Measurements from ENCODE around the gene ADAMTS19.
A peak's percentile ranks its signal among the peaks of the same experiment; 100 is the strongest.
"Not testable (repeated sequence)": the region's sequence is repeated elsewhere in the genome, so short reads cannot be mapped to it uniquely, and the experiment has no call there.

ADAMTS19 gene, protein sequence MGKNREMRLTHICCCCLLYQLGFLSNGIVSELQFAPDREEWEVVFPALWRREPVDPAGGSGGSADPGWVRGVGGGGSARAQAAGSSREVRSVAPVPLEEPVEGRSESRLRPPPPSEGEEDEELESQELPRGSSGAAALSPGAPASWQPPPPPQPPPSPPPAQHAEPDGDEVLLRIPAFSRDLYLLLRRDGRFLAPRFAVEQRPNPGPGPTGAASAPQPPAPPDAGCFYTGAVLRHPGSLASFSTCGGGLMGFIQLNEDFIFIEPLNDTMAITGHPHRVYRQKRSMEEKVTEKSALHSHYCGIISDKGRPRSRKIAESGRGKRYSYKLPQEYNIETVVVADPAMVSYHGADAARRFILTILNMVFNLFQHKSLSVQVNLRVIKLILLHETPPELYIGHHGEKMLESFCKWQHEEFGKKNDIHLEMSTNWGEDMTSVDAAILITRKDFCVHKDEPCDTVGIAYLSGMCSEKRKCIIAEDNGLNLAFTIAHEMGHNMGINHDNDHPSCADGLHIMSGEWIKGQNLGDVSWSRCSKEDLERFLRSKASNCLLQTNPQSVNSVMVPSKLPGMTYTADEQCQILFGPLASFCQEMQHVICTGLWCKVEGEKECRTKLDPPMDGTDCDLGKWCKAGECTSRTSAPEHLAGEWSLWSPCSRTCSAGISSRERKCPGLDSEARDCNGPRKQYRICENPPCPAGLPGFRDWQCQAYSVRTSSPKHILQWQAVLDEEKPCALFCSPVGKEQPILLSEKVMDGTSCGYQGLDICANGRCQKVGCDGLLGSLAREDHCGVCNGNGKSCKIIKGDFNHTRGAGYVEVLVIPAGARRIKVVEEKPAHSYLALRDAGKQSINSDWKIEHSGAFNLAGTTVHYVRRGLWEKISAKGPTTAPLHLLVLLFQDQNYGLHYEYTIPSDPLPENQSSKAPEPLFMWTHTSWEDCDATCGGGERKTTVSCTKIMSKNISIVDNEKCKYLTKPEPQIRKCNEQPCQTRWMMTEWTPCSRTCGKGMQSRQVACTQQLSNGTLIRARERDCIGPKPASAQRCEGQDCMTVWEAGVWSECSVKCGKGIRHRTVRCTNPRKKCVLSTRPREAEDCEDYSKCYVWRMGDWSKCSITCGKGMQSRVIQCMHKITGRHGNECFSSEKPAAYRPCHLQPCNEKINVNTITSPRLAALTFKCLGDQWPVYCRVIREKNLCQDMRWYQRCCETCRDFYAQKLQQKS

DNA sequence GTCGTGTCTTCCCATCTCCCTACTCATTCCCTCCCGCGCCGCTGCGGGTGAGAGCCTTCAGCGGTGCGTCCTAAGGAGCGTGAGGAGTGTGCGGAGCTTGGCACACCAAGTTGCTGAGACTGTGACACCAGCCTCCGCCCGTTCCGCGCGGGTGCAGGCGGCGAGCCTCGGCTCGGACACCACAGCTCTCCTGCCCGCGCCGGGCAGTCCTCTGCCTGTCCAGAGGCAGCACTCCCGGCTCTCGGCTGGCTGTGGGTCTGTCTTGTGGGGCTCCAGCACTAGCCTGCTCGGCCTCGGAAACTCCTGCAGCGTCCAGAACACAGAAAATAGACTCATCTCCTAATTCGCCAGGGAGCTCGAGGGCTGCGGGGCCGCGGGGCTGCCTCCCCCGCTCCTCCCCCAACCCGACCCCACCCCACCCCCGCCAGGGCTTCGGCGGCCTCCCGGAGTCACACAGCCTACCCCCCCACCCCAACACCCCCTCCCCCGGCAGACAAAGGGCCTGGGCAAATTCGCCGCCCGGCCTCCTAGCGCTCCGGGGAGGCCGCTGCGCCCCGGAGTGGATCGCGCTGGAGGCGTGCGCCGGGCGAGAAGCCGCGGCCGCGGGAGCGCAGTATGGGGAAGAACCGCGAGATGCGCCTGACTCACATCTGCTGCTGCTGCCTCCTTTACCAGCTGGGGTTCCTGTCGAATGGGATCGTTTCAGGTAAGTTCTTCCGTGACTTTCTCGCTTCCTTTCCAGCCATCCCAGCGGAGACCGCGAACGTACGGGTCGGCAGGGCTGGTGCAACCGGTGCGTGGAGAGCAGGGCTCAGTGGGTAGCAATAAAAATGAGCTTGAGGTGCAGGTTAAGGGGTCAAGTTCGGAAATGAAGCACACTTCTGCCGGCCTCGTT lies at the start of gene ADAMTS19:
ADAMTS19 (plus strand) TSS at position 522 of the 895 bp plus-strand sequence; CDS start at position 616, 94 bp downstream.
- DNase-seq (ENCODE audit: low read depth): peak; percentile 25

DNA sequence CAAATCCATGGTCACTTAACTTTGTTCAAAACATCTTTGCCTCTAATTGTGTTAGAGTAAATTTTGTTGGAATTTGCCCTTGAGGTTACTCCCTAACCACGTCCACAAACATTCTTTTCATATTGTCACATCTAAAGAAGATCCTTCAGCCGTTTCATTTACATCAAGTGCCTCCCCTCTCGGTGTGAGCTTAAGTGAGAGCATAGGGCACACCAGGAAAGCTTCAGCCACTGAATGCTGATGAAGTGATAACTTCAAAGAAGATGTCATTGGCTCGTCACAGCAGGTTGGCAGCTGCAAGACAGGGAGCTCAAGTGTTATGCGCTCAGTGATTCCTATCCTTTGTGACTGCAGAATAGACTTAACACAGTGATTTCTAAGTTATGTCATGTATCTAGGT lies 49.6 kb upstream of the ADAMTS19 start:
- H3K4me3 ChIP-seq (ENCODE audit: low read depth, low read length): no peak overlapping the region

More for the DNA sequence above, at the start of gene ADAMTS19:
- peak within 1 kb of the TSS; percentile 50 for H3K4me3 ChIP-seq (ENCODE audit: low read depth, low read length)

DNA sequence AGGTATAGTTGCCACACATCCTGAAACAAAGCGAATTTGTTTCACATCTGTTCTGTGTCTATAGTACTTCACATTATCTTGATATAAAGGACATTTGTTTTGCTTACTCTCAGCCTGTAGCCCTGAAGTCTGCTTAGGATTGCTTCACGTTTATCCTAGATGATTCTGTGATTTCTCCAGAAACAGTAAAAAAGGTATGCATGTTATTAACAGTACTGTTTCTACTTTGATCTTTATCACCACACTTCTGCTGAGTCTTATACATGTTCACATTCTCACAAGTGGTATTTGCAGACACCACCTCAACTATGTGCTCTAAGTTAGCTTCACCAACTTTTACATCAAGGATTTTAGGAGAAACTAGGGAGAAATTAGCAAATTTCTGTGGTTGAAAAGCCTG lies 47.4 kb upstream of the ADAMTS19 start:
- no peak overlapping the region for H3K4me3 ChIP-seq (ENCODE audit: low read depth, low read length)
- DNase-seq (ENCODE audit: low read depth): no peak

More for the DNA sequence above, 49.6 kb upstream of the ADAMTS19 start:
- no peak for DNase-seq (ENCODE audit: low read depth)

DNA sequence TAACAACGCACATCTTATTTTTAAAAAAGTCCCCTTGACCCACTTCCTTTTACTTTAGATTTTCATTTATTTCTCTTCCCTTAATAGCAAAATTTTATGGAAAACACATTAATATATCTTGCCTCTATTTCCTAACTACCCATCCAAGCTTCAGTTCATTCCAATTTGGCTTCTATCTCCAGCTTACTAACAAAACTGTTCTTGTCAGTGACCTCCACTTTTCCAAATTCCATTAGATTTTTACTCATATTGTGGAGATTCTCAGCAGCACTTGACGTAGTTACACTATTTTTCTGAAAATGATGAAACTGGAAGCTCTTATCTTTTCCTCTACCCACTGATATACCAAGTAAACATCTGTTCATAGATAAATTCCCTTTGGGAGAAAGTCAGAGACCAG lies 46.5 kb upstream of the ADAMTS19 start:
- no peak overlapping the region for H3K4me3 ChIP-seq (ENCODE audit: low read depth, low read length)
- no peak for DNase-seq (ENCODE audit: low read depth)

DNA sequence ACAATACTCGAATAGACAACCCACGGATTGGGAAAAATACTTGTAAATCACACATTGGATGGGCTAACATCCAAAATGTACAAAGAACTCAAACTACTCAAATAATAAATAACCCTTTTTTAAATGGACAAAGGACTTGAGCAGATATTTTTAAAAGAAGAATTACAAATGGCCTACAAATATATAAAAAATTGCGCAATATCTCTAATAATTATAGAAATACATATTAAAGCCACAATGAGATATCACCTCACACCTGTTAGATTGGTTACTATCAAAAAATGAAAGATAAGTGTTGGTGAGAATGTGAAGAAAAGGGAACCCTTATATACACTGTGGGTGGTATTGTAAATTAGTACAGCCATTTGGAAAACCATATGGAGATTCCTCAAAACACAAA lies 40.8 kb upstream of the ADAMTS19 start:
- no peak overlapping the region for H3K4me3 ChIP-seq (ENCODE audit: low read depth, low read length)
- DNase-seq (ENCODE audit: low read depth): no peak

DNA sequence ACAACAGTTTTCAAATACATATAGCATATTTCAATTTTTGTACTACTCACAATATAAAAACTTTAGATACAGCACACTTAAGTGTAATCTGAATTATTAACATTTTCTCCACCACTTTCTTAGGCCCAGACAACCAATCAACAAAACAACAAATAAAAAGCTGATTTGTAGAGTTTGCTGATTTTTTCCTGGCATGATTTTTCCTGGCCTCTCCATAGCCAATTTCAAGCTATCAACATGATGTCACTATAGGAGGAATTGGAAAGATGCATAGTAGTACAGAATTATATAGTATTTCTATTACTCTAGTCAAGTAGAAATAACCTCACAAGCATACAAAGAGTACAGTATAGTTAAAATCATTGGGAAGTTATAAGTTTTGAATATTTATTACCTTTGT lies 35.1 kb upstream of the ADAMTS19 start:
- DNase-seq (ENCODE audit: low read depth): no peak
- H3K4me3 ChIP-seq (ENCODE audit: low read depth, low read length): no peak overlapping the region

DNA sequence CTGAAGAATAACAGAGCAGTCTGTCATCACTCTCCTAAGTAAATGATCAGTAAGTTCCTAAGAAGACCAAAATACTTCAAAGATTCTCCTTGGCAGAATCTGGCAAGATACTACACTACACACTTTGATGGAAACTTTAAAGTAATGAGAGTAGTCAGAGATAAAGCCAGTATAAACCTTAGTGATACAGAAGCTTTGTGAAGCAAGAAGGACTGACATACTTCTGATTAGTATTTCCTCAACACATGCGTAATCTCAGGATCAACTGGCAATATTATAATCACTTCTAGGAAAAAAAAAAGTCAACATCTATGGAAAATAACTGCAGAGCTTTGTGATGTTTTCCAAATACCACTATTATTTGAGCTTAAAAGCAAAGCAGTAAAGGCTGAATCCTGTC lies 34.0 kb upstream of the ADAMTS19 start:
- H3K4me3 ChIP-seq (ENCODE audit: low read depth, low read length): no peak overlapping the region
- no peak for DNase-seq (ENCODE audit: low read depth)

DNA sequence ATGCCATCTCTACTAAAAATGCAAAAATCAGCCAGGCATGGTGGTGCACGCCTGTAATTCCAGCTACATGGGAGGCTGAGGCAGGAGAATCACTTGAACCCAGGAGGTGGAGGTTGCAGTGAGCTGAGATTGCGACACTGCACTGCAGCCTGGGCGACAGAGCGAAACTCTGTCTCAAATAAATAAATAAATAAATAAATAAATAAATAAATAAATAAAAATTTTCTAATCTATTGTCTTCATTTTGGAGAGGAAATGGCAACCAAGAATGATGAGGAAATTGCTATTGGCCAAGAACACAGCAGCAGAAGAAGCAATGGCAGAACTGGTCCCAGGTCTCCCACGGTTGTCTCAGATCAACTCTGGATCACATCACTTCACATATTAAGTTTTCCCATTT lies 31.5 kb upstream of the ADAMTS19 start:
- not testable (repeated sequence) for H3K4me3 ChIP-seq (ENCODE audit: low read depth, low read length); DNase-seq (ENCODE audit: low read depth)

DNA sequence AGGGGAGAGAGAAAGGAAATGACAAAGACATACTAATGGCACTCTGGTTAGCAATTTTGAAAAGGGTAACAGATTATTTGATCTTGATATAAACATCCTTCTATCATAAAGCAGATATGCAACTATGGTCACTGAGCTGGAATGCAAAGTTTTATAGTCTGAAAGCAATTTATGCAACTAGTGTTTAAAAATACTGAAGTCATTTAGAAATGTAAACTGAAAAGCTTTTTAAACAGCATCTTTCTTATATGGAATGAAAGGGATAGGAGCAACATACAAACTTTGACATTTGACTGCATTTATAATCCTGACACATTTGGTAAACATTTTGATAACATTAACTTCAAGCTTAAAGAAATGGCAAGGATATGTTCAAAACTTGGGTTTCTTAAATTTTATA lies 28.7 kb upstream of the ADAMTS19 start:
- H3K4me3 ChIP-seq (ENCODE audit: low read depth, low read length): no peak overlapping the region
- DNase-seq (ENCODE audit: low read depth): no peak

DNA sequence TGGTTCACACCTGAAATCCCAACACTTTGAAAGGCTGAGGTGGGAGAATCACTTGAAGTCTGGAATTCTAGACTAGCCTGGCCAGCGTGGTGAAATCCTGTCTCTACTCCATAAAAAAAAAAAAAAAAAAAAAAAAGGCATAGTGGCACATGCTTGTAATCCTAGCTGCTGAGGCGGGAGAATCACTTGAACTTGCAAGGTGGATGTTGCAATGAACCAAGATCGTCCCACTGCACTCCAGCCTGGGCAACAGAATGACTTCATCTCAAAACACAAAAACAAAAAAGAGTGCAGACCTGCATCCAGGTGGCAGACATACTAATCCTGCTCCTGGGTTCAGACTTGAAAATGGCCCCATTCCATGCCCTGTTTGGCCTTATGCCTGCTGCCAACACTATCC lies 21.8 kb upstream of the ADAMTS19 start:
- no peak overlapping the region for H3K4me3 ChIP-seq (ENCODE audit: low read depth, low read length)
- DNase-seq (ENCODE audit: low read depth): no peak

DNA sequence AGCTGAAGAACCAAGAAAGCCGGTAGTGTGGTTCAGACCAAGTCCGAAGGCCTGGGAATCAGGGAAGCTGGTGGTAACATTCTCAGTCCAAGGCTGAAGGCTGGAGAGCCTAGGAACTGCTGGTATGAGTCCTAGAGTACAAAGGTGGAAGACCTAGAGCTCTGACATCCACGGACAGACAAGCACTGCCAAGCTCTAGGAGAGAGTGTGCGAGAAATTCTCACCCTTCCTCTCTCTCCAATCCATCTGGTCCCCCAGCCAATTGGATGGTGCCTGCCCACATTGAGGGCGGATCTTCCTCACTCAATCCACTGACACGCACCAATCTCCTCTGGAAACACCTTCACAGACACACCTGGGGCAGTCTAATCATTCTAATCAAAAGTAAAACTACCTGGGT lies 19.7 kb upstream of the ADAMTS19 start:
- no peak for DNase-seq (ENCODE audit: low read depth)
- no peak overlapping the region for H3K4me3 ChIP-seq (ENCODE audit: low read depth, low read length)

DNA sequence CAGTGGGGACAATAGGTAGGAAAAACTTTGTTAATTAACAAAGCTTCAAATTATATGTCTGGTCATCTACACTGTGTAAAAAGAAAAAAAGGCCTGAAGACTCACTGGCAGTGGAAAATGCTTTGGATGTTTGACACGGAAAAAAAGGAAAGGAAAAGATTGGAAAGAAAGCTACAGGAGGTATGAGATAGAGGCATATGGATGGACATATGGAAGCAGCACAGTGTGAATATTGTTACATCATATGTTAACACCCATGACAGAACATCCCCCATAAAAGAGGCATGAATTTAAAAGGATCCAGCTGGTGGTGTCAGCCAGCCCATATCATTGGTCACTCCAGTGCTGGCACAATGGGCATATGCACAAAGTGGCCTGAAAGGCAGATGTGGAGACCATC lies 19.0 kb upstream of the ADAMTS19 start:
- H3K4me3 ChIP-seq (ENCODE audit: low read depth, low read length): no peak overlapping the region
- no peak for DNase-seq (ENCODE audit: low read depth)

DNA sequence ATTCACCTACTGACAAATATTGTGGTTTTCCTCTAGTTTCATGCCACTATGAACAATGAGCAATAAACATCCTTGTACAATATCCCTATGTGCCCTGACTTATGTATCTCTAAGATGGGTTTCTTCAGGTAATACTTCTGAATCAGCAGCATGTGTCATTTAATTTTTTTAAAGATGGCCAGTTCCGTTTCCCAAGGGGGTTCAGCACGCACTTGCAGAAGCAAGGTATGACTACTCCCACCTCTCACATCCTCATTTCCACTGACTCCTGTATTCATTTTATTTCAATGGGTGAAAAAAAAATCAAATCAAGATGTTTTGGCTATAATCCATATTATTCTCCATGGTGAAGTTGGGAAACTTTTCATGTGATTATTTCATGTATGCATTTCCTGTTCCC lies 14.7 kb upstream of the ADAMTS19 start:
- no peak for DNase-seq (ENCODE audit: low read depth)
- no peak overlapping the region for H3K4me3 ChIP-seq (ENCODE audit: low read depth, low read length)

DNA sequence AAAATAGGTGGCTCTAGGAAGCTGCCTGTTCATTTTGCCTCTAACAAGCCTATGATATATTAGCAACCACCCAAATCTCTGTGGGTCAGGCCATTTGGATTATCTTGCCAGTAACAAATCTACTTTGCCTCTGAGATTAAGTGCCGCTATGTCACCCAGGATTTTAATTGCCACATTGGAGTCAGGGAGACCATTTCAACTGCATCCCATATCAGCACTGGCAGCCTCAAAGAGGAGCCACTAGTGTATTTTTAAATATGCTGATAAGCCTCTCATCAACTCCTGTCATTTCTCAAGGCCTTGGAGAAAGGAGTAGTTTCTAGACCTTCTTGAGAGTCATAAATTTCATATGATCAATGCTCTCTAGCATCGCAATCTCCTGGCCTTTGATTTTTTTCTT lies 12.1 kb upstream of the ADAMTS19 start:
- DNase-seq (ENCODE audit: low read depth): no peak
- H3K4me3 ChIP-seq (ENCODE audit: low read depth, low read length): no peak overlapping the region

DNA sequence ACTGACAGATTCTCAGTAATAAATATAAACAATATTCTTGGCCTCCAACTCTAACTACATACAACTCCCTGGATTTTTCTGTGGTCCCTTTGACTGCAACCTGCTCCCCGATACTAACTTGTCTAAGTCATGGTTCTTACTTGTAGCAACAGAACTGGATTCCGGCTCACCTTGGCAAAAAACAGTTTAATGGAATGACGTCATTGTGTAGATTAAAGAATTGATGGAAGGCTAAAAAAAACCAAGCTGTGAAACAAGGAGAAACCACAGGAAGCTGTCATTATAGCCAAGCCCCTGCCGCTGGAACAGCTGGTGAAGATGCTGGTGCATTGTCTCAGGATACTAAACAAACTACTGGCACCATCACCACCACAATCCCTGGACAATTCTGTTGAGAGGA lies 11.4 kb upstream of the ADAMTS19 start:
- no peak overlapping the region for H3K4me3 ChIP-seq (ENCODE audit: low read depth, low read length)
- no peak for DNase-seq (ENCODE audit: low read depth)

DNA sequence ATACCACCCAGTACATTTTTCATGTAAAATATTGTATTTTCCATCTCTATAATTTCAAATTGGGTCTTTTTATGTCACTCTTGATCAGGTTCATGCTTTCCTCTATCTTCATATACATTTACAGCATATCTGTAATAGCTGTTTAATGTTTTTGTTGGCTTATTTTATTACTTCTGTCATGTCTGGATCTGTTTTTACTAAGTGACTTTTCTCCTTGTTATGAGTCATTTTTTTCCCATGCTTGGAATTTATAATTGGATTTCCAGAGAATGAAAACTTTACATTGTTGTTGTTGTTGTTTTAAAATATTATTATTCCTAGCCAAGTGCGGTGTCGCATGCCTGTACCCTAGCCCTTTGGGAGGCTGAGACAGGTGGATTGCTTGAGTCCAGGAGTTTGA lies 5.6 kb upstream of the ADAMTS19 start:
- no peak for DNase-seq (ENCODE audit: low read depth)
- H3K4me3 ChIP-seq (ENCODE audit: low read depth, low read length): no peak overlapping the region

DNA sequence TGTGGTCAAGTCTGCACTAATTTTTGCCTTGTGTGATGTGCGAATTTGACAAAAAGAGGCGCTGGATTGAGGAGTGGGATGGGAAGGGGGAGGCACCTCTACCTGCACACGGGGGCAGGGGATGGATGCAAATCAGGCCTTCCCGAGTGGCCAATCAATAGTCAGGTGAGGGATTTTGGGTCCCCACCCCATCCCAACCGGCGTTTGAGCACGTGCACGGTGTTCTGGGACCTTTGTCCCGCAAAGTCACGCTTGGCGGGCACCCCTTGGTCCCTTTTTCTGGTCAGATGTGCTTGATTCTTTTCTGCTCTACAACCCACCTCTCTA lies 685 bp upstream of the ADAMTS19 start:
- no peak for DNase-seq (ENCODE audit: low read depth)
- H3K4me3 ChIP-seq (ENCODE audit: low read depth, low read length): peak overlapping the region; percentile 50

DNA sequence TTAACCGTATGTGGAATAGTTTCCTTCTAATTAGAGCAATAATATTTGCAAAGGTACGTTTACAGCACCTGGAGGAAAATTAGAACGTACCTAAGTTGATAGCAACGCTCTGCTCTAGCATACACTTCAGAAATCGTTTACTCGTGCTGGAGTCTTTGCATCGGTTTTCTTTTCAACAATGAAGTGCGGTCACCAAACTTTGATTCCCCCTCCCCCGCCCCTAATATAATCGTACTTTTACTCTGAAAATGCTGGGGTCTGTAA lies 506 bp downstream of the ADAMTS19 start:
- no peak for DNase-seq (ENCODE audit: low read depth)
- peak overlapping the region; percentile 50 for H3K4me3 ChIP-seq (ENCODE audit: low read depth, low read length)

DNA sequence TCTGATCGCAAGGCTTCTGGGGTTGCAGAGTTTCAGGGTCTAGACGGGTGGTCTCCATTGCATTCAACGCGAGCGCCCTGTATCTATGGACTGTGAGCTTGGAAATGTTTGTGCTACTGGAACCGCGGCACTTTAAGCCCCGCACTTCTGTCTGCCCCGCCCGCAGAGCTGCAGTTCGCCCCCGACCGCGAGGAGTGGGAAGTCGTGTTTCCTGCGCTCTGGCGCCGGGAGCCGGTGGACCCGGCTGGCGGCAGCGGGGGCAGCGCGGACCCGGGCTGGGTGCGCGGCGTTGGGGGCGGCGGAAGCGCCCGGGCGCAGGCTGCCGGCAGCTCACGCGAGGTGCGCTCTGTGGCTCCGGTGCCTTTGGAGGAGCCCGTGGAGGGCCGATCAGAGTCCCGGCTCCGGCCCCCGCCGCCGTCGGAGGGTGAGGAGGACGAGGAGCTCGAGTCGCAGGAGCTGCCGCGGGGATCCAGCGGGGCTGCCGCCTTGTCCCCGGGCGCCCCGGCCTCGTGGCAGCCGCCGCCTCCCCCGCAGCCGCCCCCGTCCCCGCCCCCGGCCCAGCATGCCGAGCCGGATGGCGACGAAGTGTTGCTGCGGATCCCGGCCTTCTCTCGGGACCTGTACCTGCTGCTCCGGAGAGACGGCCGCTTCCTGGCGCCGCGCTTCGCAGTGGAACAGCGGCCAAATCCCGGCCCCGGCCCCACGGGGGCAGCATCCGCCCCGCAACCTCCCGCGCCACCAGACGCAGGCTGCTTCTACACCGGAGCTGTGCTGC lies 1.0 kb downstream of the ADAMTS19 start:
- no peak for DNase-seq (ENCODE audit: low read depth)
- H3K4me3 ChIP-seq (ENCODE audit: low read depth, low read length): peak overlapping the region; percentile 50

Measured in skeletal muscle cell (primary cell).